Measurements from ENCODE around the gene ELFN1.

Gene ELFN1

DNA sequence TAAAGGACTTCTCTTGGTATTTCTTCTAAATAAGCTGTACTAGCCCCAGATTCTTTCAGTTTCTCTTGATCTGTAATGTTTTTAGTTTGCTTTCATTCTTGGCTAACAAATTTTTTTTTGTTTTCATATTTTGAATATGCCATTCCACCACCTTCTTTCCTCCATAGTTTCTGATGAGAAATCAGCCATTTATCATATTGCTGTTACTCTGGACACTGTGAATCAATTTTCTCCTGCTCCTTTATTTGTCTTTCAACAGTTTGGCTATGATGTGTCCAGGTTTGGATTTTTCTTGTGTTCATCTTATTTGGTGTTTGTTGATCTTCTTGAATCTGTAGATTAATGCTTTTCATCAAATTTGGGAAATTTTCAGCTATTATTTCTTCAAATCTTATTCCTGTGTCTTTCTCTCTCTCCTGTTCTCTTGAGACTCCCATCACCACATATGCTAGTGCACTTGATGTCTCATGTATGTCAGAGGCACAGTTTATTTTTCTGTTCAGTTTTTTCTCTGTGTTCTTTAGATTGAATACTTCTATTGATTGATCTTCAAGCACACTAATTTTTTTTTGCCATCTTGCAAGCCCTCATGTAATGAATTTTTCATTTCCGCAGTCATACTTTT, 15.0 kb downstream of the ELFN1 start:
- Histone ChIP-seq H3K36me3 (ENCODE audit: control insufficient read depth, insufficient read depth, low read length) (no peaks in the 10 kb centered on the region), H3K27me3 (ENCODE audit: control insufficient read depth, insufficient read depth, low read length, poor library complexity, severe bottlenecking) (no peaks in the 10 kb centered on the region), H3K4me1 (ENCODE audit: control insufficient read depth, insufficient read depth, low read length) (peaks cover 11% of the 10 kb centered on the region), H3K9me3 (ENCODE audit: control insufficient read depth, low read length) (no peaks in the 10 kb centered on the region), H3K4me3 (ENCODE audit: insufficient read depth, low read depth, low read length) (no peak overlapping the region), H3K27ac (ENCODE audit: insufficient read depth, low read depth, low read length, poor library complexity, severe bottlenecking) (no peak overlapping the region)
- WGBS, 2 experiments, result 80 to 100% methylated on average over 1 of the region's 1 CpG

- Histone ChIP-seq H3K4me1 (ENCODE audit: control insufficient read depth, insufficient read depth, low read length) (peaks cover 13% of the 10 kb centered on the region), H3K27ac (ENCODE audit: insufficient read depth, low read depth, low read length, poor library complexity, severe bottlenecking) (no peak overlapping the region), H3K4me3 (ENCODE audit: insufficient read depth, low read depth, low read length) (no peak overlapping the region), H3K36me3 (ENCODE audit: control insufficient read depth, insufficient read depth, low read length) (no peaks in the 10 kb centered on the region), H3K9me3 (ENCODE audit: control insufficient read depth, low read length) (no peaks in the 10 kb centered on the region), H3K27me3 (ENCODE audit: control insufficient read depth, insufficient read depth, low read length, poor library complexity, severe bottlenecking) (no peaks in the 10 kb centered on the region)
Observed at GRCh38 chr7:1688542-1688941, 18.5 kb downstream of the ELFN1 start.

DNA sequence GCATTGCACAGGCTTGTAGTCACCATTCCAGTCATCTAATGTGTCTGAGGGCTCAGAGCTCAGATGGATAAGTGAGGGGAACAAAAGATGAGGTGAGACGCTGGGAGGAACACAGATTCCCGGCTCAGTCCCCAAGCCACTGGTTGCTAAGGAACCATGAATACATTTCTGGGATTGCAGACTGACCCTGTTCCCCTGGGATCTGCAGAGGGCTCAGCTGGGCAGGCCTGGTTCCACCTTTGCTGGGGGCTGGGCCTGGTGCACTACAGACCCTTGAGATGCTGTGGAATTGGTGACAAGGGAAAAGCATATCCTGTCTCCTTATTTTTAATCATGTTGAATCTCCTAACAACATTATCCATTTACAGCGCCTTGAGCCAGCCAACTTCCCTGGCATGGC, 19.2 kb downstream of the ELFN1 start:
- no peaks in the 10 kb centered on the region for H3K27me3 ChIP-seq (ENCODE audit: control insufficient read depth, insufficient read depth, low read length, poor library complexity, severe bottlenecking)
- no peak overlapping the region for H3K4me3 ChIP-seq (ENCODE audit: insufficient read depth, low read depth, low read length)
- H3K27ac ChIP-seq (ENCODE audit: insufficient read depth, low read depth, low read length, poor library complexity, severe bottlenecking), result no peak overlapping the region
- H3K9me3 ChIP-seq (ENCODE audit: control insufficient read depth, low read length), result no peaks in the 10 kb centered on the region
- 75 to 78% methylated on average over 3 of the region's 3 CpGs for WGBS, 2 experiments
- peaks cover 20% of the 10 kb centered on the region for H3K4me1 ChIP-seq (ENCODE audit: control insufficient read depth, insufficient read depth, low read length)
- no peaks in the 10 kb centered on the region for H3K36me3 ChIP-seq (ENCODE audit: control insufficient read depth, insufficient read depth, low read length)

DNA sequence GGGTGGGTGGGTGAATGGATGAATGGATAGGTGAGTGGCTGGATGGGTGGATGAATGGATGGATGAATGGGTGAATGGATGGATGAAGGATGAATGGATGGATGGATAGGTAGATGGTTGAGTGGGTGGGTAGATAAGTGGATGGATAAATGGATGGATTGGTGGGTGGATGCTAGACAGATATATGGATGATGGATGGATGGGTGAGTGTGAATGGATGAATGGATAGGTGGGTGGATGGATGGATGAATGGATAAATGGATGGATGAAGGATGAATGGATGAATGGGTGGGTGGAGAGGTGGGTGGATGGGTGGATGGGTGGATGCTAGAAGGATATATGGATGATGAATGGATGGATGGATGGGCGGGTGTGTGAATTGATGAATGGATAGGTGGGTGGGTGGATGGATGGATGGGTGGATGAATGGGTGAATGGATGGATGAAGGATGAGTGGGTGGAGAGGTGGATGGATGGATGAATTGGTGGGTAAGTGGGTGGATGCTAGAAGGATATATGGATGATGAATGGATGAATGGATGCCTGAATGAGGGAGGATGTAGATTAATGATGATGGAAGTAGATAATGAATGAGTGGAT, 20.4 kb downstream of the ELFN1 start:
- no peak overlapping the region for H3K4me3 ChIP-seq (ENCODE audit: insufficient read depth, low read depth, low read length)
- WGBS, 2 experiments, result 94 to 97% methylated on average over 1 of the region's 1 CpG
- no peaks in the 10 kb centered on the region for H3K9me3 ChIP-seq (ENCODE audit: control insufficient read depth, low read length)
- peaks cover 29% of the 10 kb centered on the region for H3K4me1 ChIP-seq (ENCODE audit: control insufficient read depth, insufficient read depth, low read length)
- no peaks in the 10 kb centered on the region for H3K36me3 ChIP-seq (ENCODE audit: control insufficient read depth, insufficient read depth, low read length)
- no peak overlapping the region for H3K27ac ChIP-seq (ENCODE audit: insufficient read depth, low read depth, low read length, poor library complexity, severe bottlenecking)
- H3K27me3 ChIP-seq (ENCODE audit: control insufficient read depth, insufficient read depth, low read length, poor library complexity, severe bottlenecking), result no peaks in the 10 kb centered on the region

DNA sequence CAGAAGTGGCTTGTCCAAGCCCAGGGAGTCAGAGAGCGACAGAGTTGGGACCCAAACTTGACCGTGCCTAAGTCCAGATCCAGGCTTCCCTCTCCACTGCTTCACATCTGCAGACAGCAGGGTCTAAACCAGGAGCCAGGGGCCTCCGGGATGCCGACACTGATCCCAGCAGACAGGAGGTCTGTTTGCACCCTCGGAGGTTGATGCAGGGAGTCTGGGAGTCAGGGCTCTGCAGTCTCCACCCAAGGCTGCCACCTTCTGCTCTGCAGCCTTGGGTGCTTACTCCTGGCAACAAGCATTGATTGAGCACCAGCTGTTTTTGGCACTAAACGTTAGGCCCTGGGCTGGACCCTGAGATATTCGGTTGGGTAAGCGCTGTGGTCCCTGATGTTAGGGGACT, 21.0 kb downstream of the ELFN1 start:
- Histone ChIP-seq H3K36me3 (ENCODE audit: control insufficient read depth, insufficient read depth, low read length) (no peaks in the 10 kb centered on the region), H3K27ac (ENCODE audit: insufficient read depth, low read depth, low read length, poor library complexity, severe bottlenecking) (no peak overlapping the region), H3K9me3 (ENCODE audit: control insufficient read depth, low read length) (no peaks in the 10 kb centered on the region), H3K27me3 (ENCODE audit: control insufficient read depth, insufficient read depth, low read length, poor library complexity, severe bottlenecking) (no peaks in the 10 kb centered on the region), H3K4me3 (ENCODE audit: insufficient read depth, low read depth, low read length) (no peak overlapping the region), H3K4me1 (ENCODE audit: control insufficient read depth, insufficient read depth, low read length) (peaks cover 29% of the 10 kb centered on the region)
- 90 to 91% methylated on average over 8 of the region's 8 CpGs for WGBS, 2 experiments

- no peak overlapping the region for H3K4me3 ChIP-seq (ENCODE audit: insufficient read depth, low read depth, low read length)
- H3K9me3 ChIP-seq (ENCODE audit: control insufficient read depth, low read length), result no peaks in the 10 kb centered on the region
- H3K4me1 ChIP-seq (ENCODE audit: control insufficient read depth, insufficient read depth, low read length), result peaks cover 29% of the 10 kb centered on the region
- no peak overlapping the region for H3K27ac ChIP-seq (ENCODE audit: insufficient read depth, low read depth, low read length, poor library complexity, severe bottlenecking)
- no peaks in the 10 kb centered on the region for H3K27me3 ChIP-seq (ENCODE audit: control insufficient read depth, insufficient read depth, low read length, poor library complexity, severe bottlenecking)
- no peaks in the 10 kb centered on the region for H3K36me3 ChIP-seq (ENCODE audit: control insufficient read depth, insufficient read depth, low read length)
- WGBS, 2 experiments, result 93 to 94% methylated on average over 27 of the region's 27 CpGs
Observed at GRCh38 chr7:1691601-1692514, 21.8 kb downstream of the ELFN1 start.

- 94 to 97% methylated on average over 27 of the region's 27 CpGs for WGBS, 2 experiments
- no peak overlapping the region for H3K4me3 ChIP-seq (ENCODE audit: insufficient read depth, low read depth, low read length)
- H3K4me1 ChIP-seq (ENCODE audit: control insufficient read depth, insufficient read depth, low read length), result peaks cover 31% of the 10 kb centered on the region
- H3K27ac ChIP-seq (ENCODE audit: insufficient read depth, low read depth, low read length, poor library complexity, severe bottlenecking), result no peak overlapping the region
- H3K27me3 ChIP-seq (ENCODE audit: control insufficient read depth, insufficient read depth, low read length, poor library complexity, severe bottlenecking), result no peaks in the 10 kb centered on the region
- H3K9me3 ChIP-seq (ENCODE audit: control insufficient read depth, low read length), result no peaks in the 10 kb centered on the region
- H3K36me3 ChIP-seq (ENCODE audit: control insufficient read depth, insufficient read depth, low read length), result no peaks in the 10 kb centered on the region
Observed at GRCh38 chr7:1692515-1693418, 22.7 kb downstream of the ELFN1 start.

DNA sequence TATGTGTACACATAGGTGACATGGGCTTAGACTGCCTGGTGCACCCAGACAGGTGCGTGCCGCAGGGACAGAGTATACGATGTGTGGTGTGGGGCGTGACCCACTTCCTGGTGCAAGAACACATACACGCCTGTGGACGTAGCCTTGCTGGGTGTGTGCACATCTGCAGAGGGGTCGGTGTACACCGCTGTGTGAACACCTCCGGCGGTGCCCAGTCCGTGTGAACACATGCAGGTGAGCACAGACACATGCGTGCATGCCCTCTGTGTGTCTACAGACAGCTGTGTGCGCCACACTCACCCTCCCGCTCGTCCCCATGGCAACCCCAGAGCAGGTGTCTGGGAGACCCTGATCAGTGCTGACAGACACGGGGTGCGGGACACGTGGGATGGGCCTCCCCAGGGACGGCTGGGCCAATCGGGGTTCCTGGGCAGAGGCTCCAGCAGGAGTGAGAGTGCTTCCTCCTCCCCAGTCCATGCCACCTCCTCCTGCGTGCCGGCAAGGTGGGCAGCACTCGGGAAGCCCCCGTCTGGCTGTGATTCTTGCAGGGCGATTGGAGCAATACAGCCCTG, 23.4 kb downstream of the ELFN1 start:
- Histone ChIP-seq H3K4me3 (ENCODE audit: insufficient read depth, low read depth, low read length) (no peak overlapping the region), H3K9me3 (ENCODE audit: control insufficient read depth, low read length) (no peaks in the 10 kb centered on the region), H3K27ac (ENCODE audit: insufficient read depth, low read depth, low read length, poor library complexity, severe bottlenecking) (no peak overlapping the region), H3K27me3 (ENCODE audit: control insufficient read depth, insufficient read depth, low read length, poor library complexity, severe bottlenecking) (no peaks in the 10 kb centered on the region), H3K36me3 (ENCODE audit: control insufficient read depth, insufficient read depth, low read length) (no peaks in the 10 kb centered on the region), H3K4me1 (ENCODE audit: control insufficient read depth, insufficient read depth, low read length) (peaks cover 35% of the 10 kb centered on the region)
- WGBS, 2 experiments, result 88 to 90% methylated on average over 25 of the region's 25 CpGs

DNA sequence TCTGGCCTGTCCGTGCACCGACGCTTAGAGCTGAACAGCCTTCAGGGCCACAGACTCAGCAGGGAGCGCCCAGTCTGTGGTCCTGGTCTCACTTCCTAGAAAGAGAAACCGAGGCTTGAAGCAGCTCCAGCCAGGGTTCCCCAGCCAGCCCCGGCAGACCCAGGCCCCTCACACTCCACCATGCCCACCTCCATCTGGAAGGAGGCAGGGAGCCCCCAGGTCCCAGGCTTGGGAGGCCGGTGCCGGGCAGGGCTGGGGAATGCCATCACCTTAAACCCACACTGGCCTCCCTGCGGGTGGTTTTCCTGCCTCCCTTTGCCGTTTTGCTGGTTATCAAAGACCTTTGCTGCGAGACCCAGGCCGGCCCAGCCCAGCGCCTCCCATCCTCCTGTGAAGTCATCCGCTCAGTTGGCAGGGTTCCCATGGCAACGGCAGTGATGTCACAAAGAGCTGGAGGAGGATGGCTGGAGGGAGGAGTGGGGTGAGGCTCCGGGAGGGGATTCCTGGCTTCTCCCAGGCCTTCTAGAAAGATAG, 24.0 kb downstream of the ELFN1 start:
- Histone ChIP-seq H3K36me3 (ENCODE audit: control insufficient read depth, insufficient read depth, low read length) (no peaks in the 10 kb centered on the region), H3K27me3 (ENCODE audit: control insufficient read depth, insufficient read depth, low read length, poor library complexity, severe bottlenecking) (no peaks in the 10 kb centered on the region), H3K9me3 (ENCODE audit: control insufficient read depth, low read length) (no peaks in the 10 kb centered on the region), H3K27ac (ENCODE audit: insufficient read depth, low read depth, low read length, poor library complexity, severe bottlenecking) (no peak overlapping the region), H3K4me1 (ENCODE audit: control insufficient read depth, insufficient read depth, low read length) (peaks cover 31% of the 10 kb centered on the region), H3K4me3 (ENCODE audit: insufficient read depth, low read depth, low read length) (no peak overlapping the region)
- WGBS, 2 experiments, result 31 to 35% methylated on average over 16 of the region's 16 CpGs
